GM12878 (cell line): ENCODE measurements around the gene PLEKHS1. TPM values are rescaled to one million over a fixed set of nuclear protein-coding genes. Genes with fewer than 3 reads are reported as not detected.

ENCODE experiments used
- ATAC-seq: fragments of 200-7000 bp; cut with Tn5 transposase; 3 replicates; pipeline ENCODE4 v1.9.1; 2020; ENCODE audit warnings: mild to moderate bottlenecking, moderate library complexity
- BruUV-seq: library from RNA; stranded (reverse); fragments of 400-500 nt; replicated peaks from 2 replicates; lab custom pipeline; 2021; lab: Mats Ljungman, UMichigan
- CTCF ChIA-PET: fragments of 300-600 bp; sonication (Branson Sonifier 250); formaldehyde crosslinking; extraction: SDS; loops from one replicate; lab custom pipeline; 2021; ENCODE audit warnings: inconsistent platforms; lab: Yijun Ruan, JAX
- POLR2A ChIA-PET: fragments of 350-600 bp; formaldehyde crosslinking; extraction: SDS; loops from one replicate; lab custom pipeline; 2021; ENCODE audit warnings: inconsistent platforms; lab: Charles Lee
- RAD21 ChIA-PET: fragments of 300-600 bp; sonication (Branson Sonifier 250); formaldehyde crosslinking; loops from one replicate; lab custom pipeline; 2023; ENCODE audit warnings: antibody characterized with exemption; ENCODE audit not compliant: unreplicated experiment; lab: Charles Lee
- SMC1A ChIA-PET: fragments of 300-600 bp; sonication (Branson Sonifier 250); formaldehyde crosslinking; loops from one replicate; lab custom pipeline; 2023; ENCODE audit not compliant: unreplicated experiment, uncharacterized antibody; lab: Charles Lee
- DNase-seq: peaks from one replicate; pipeline ENCODE4 v3.0.0-alpha.2; 2011; ENCODE audit warnings: low read depth, low spot score
- FAIRE-seq: peaks from 3 replicates; lab custom pipeline; 2011; peaks lifted over from hg19 to GRCh38; lab: Jason Lieb, UNC
- H2AFZ ChIP-seq: 2 replicates; pipeline ENCODE4 v1.6.0; 2011; ENCODE audit warnings: low read depth, low read length, control low read depth; ENCODE audit not compliant: control insufficient read depth
- H3K27ac ChIP-seq: 2 replicates; pipeline ENCODE4 v1.5.1; 2011; ENCODE audit warnings: control low read depth; ENCODE audit not compliant: control insufficient read depth, insufficient read depth
- H3K27me3 ChIP-seq, 2 experiments: replicated peaks in 1 of 2; 2 replicates each; pipeline versions ENCODE4 v1.6.0 to v1.6.1; 2011; ENCODE audit warnings: low read length in 1 of 2; ENCODE audit not compliant: control insufficient read depth in 2 of 2, insufficient read depth in 2 of 2
- H3K36me3 ChIP-seq, 2 experiments: 2 replicates each; pipeline ENCODE4 v1.5.1; 2011; ENCODE audit warnings: low read length in 1 of 2; ENCODE audit not compliant: control insufficient read depth in 2 of 2, insufficient read depth in 2 of 2
- H3K4me1 ChIP-seq: 2 replicates; pipeline ENCODE4 v1.6.1; 2011; ENCODE audit warnings: mild to moderate bottlenecking, low read length, moderate library complexity, mixed read lengths; ENCODE audit not compliant: control insufficient read depth, insufficient read depth
- H3K4me2 ChIP-seq: 2 replicates; pipeline ENCODE4 v1.6.0; 2011; ENCODE audit warnings: control low read depth; ENCODE audit not compliant: control insufficient read depth, insufficient read depth
- H3K4me3 ChIP-seq: fragments of 200-600 bp; sonication (generic); 2 replicates; pipeline ENCODE4 v1.5.1; 2016
- H3K79me2 ChIP-seq: 2 replicates; pipeline ENCODE4 v1.6.0; 2011; ENCODE audit warnings: low read length; ENCODE audit not compliant: control insufficient read depth, insufficient read depth
- H3K9ac ChIP-seq: 2 replicates; pipeline ENCODE4 v1.8.0; 2011; ENCODE audit warnings: low read length, control low read depth, mixed read lengths; ENCODE audit not compliant: control insufficient read depth, insufficient read depth
- H3K9me3 ChIP-seq: replicated peaks from 3 replicates; pipeline ENCODE4 v1.5.1; 2011; ENCODE audit warnings: mild to moderate bottlenecking, low read length; ENCODE audit not compliant: control insufficient read depth, insufficient read depth
- H4K20me1 ChIP-seq: 2 replicates; pipeline ENCODE4 v1.6.0; 2011; ENCODE audit not compliant: control insufficient read depth, insufficient read depth
- BRCA1 ChIP-seq: IDR thresholded peaks from 2 replicates; pipeline ENCODE4 v1.6.1; 2011; ENCODE audit warnings: low read depth, low read length, improper control_type of control experiment
- CHD2 ChIP-seq: IDR thresholded peaks from 2 replicates; pipeline ENCODE4 v1.6.1; 2011; ENCODE audit warnings: low read depth, low read length, improper control_type of control experiment, borderline replicate concordance
- IRF4 ChIP-seq: IDR thresholded peaks from 2 replicates; pipeline ENCODE4 v1.6.1; 2011; ENCODE audit warnings: low read depth, low read length
- MYC ChIP-seq: IDR thresholded peaks from 2 replicates; pipeline ENCODE4 v1.6.1; 2011; ENCODE audit warnings: mild to moderate bottlenecking, low read length, moderate library complexity, inconsistent platforms; ENCODE audit not compliant: insufficient read depth, insufficient replicate concordance, insufficient read length, severe bottlenecking
- PRDM15 ChIP-seq: fragments of 450-650 bp; formaldehyde crosslinking; IDR thresholded peaks from 2 replicates; pipeline ENCODE4 v1.4.0; 2020; ENCODE audit warnings: mild to moderate bottlenecking, moderate library complexity
- SMAD5 ChIP-seq: IDR thresholded peaks from 2 replicates; pipeline ENCODE4 v1.6.1; 2016; ENCODE audit warnings: antibody characterized with exemption, low read depth
- SPI1 ChIP-seq: IDR thresholded peaks from 2 replicates; pipeline ENCODE4 v1.6.1; 2011; ENCODE audit warnings: low read depth, mild to moderate bottlenecking, low read length, moderate library complexity, borderline replicate concordance; ENCODE audit not compliant: insufficient read depth
- TBL1XR1 ChIP-seq: IDR thresholded peaks from 2 replicates; pipeline ENCODE4 v1.6.1; 2012; ENCODE audit warnings: low read depth, low read length, improper control_type of control experiment
- TCF7 ChIP-seq: IDR thresholded peaks from 2 replicates; pipeline ENCODE4 v1.6.1; 2014; ENCODE audit warnings: antibody characterized with exemption, borderline replicate concordance
- ZNF207 ChIP-seq: fragments of 450-650 bp; IDR thresholded peaks from 2 replicates; pipeline ENCODE4 v1.6.1; 2014; ENCODE audit warnings: antibody characterized with exemption, mild to moderate bottlenecking, borderline replicate concordance
- ZZZ3 ChIP-seq: IDR thresholded peaks from 2 replicates; pipeline ENCODE4 v1.6.1; 2011; ENCODE audit warnings: low read depth; ENCODE audit not compliant: control insufficient read depth, insufficient read length
- WGBS: methylation state at CpG from one replicate; pipeline ENCODE4 v1.1.6; 2016; ENCODE audit warnings: low lambda C conversion rate; ENCODE audit not compliant: insufficient replicate concordance, insufficient coverage; ENCODE audit errors: missing lambda C conversion rate; 5-methylcytosine and 5-hydroxymethylcytosine counted together
- in situ Hi-C: fragments of 300-500 bp; cut with MboI; formaldehyde crosslinking; loops from 9 replicates; pipeline ENCODE4 v1.14.3; 2018; ENCODE audit warnings: mixed read lengths
- intact Hi-C: fragments of 100-400 bp; cut with micrococcal nuclease; formaldehyde crosslinking; loops from one replicate; pipeline ENCODE4 v1.14.2; 2022; ENCODE audit not compliant: unreplicated experiment
- polyA plus RNA-seq, 11 experiments: library from polyadenylated mRNA; depleted of rRNA in 4 of 11; unstranded in 6 of 11; stranded (reverse) in 5 of 11; fragments of >200 nt; fragmentation: Nextera tagmentation in 4 of 11; fragmentation: Illumina TruSeq in 1 of 11; extraction: Ambion mirVana in 4 of 11; extraction: Trizol in 1 of 11; gene quantifications; 1 replicate in 1 of 11; 2 replicates in 10 of 11; pipeline versions ENCODE4 v1.2.1 to v1.2.3, GENCODE V29; 2011 to 2016; ENCODE audit warnings: inconsistent platforms in 2 of 11, missing spikeins in 2 of 11, low read depth in 1 of 11
- total RNA-seq, 4 experiments: library from RNA; depleted of rRNA in 3 of 4; stranded (reverse); fragments of >200 nt in 3 of 4; fragmentation: Illumina TruSeq in 1 of 4; extraction: Trizol in 1 of 4; gene quantifications; 2 replicates each; pipeline versions ENCODE4 v1.2.1 to v1.2.3, GENCODE V29; 2013 to 2021

PLEKHS1 gene
- total and polyA plus RNA-seq, 10 of the 15 experiments (the other 5 are each of a cell fraction or from before 2014, with no cell fraction given), result 0.04 to 0.17 TPM; not detected in 8

- no peaks in the 10 kb centered on the region for H3K4me1 ChIP-seq
- no peak for FAIRE-seq
- ChIA-PET CTCF (interaction anchor here (2.1 kb wide), 1 partner anchor 12 kb away, joined by 5 read pairs; no protein-coding TSS in a partner anchor), RAD21 (no interaction called here), SMC1A (interaction anchor here (2.3 kb wide), 1 partner anchor 10 kb away, joined by 5 read pairs; no protein-coding TSS in a partner anchor), POLR2A (no interaction called here)
- no peak overlapping the region for H3K27ac ChIP-seq
- H3K79me2 ChIP-seq, result no peaks in the 10 kb centered on the region
- no peaks in the 10 kb centered on the region; the same call in 2 of the 3 replicates for H3K9me3 ChIP-seq
- no peaks in the 10 kb centered on the region for H3K36me3 ChIP-seq
- no TSS peak for BruUV-seq
- no peak for DNase-seq
- TF ChIP-seq TCF7 (no peak), SPI1 (no peak), BRCA1 (no peak), ZNF207 (no peak)
- 32% methylated on average over 1 of the region's 1 CpG for WGBS
- no peak for ATAC-seq
- H3K4me3 ChIP-seq, result no peak overlapping the region
- intact Hi-C loops, result no loop called here
- no peaks in the 10 kb centered on the region; a peak in 2 of 4 replicates for H3K27me3 ChIP-seq
- no peak overlapping the region for H3K9ac ChIP-seq
- no peak overlapping the region for H2AFZ ChIP-seq
- in situ Hi-C loops, result no loop called here
- no peaks in the 10 kb centered on the region for H4K20me1 ChIP-seq
- H3K4me2 ChIP-seq, result no peak overlapping the region
Observed at GRCh38 chr10:113764582-113764981, 13.1 kb downstream of the PLEKHS1 start.

- H3K79me2 ChIP-seq, result no peaks in the 10 kb centered on the region
- in situ Hi-C loops, result no loop called here
- 36% methylated on average over 3 of the region's 3 CpGs for WGBS
- ChIA-PET RAD21 (no interaction called here), SMC1A (interaction anchor here (1.6 to 2.3 kb wide), 3 partner anchors 9 to 36 kb away, joined by 3 to 7 read pairs (median 5); partner anchors contain the start of gene PLEKHS1), POLR2A (no interaction called here), CTCF (interaction anchor here (0.6 to 2.1 kb wide), 3 partner anchors 9 to 13 kb away, joined by 3 to 5 read pairs (median 4); no protein-coding TSS in a partner anchor)
- no peak for ATAC-seq
- no peak for FAIRE-seq
- BruUV-seq, result no TSS peak
- no peak overlapping the region for H3K4me3 ChIP-seq
- no peak overlapping the region for H3K9ac ChIP-seq
- no peaks in the 10 kb centered on the region for H4K20me1 ChIP-seq
- no peak overlapping the region for H3K27ac ChIP-seq
- H3K9me3 ChIP-seq, result no peaks in the 10 kb centered on the region; the same call in 2 of the 3 replicates
- H3K27me3 ChIP-seq, result peaks cover 0 to 3% of the 10 kb centered on the region in 2 experiments; a peak in 3 of 4 replicates
- H3K4me2 ChIP-seq, result no peak overlapping the region
- intact Hi-C loops, result no loop called here
- H2AFZ ChIP-seq, result no peak overlapping the region
- no peaks in the 10 kb centered on the region for H3K4me1 ChIP-seq
- no peaks in the 10 kb centered on the region for H3K36me3 ChIP-seq
- DNase-seq, result no peak
- TF ChIP-seq SMAD5 (no peak), TBL1XR1 (no peak), IRF4 (no peak), PRDM15 (CRISPR knock-in tag) (no peak), ZZZ3 (no peak), MYC (no peak), CHD2 (no peak)
Observed at GRCh38 chr10:113765910-113766309, 14.4 kb downstream of the PLEKHS1 start.
